A673 (cell line): ENCODE data around the gene LINC00237. TPM values are rescaled to one million over a fixed set of nuclear protein-coding genes. Genes with fewer than 3 reads are reported as not detected.

ENCODE experiments used
- BruUV-seq: library from RNA; stranded (reverse); fragments of 400-500 nt; replicated peaks from 2 replicates; lab custom pipeline; 2021; lab: Mats Ljungman, UMichigan
- CTCF ChIA-PET: fragments of 300-600 bp; sonication (Branson Sonifier 250); formaldehyde crosslinking; loops from one replicate; lab custom pipeline; 2022; ENCODE audit warnings: antibody characterized with exemption; lab: Charles Lee
- POLR2A ChIA-PET: fragments of 300-600 bp; sonication (Branson Sonifier 250); formaldehyde crosslinking; loops from one replicate; lab custom pipeline; 2022; ENCODE audit warnings: antibody characterized with exemption; ENCODE audit not compliant: low non-redundant PET; lab: Charles Lee
- DNase-seq: peaks from one replicate; pipeline ENCODE4 v3.0.0-alpha.2; 2015; ENCODE audit warnings: low spot score
- H3K27ac ChIP-seq: fragments of 200-600 bp; sonication (generic); 2 replicates; pipeline ENCODE4 v1.5.1; 2016; ENCODE audit warnings: mixed run types, low read depth, mild to moderate bottlenecking, mixed read lengths, antibody characterized with exemption, low read length; ENCODE audit not compliant: poor library complexity, severe bottlenecking
- H3K27me3 ChIP-seq: fragments of 200-600 bp; sonication (generic); replicated peaks from 2 replicates; pipeline ENCODE4 v1.6.1; 2017; ENCODE audit warnings: mixed run types, low read depth, mild to moderate bottlenecking, mixed read lengths, antibody characterized with exemption, low read length; ENCODE audit not compliant: insufficient read depth, poor library complexity
- H3K36me3 ChIP-seq: fragments of 200-600 bp; sonication (generic); 2 replicates; pipeline ENCODE4 v1.6.1; 2016; ENCODE audit warnings: mixed run types, mild to moderate bottlenecking, mixed read lengths, antibody characterized with exemption, low read length; ENCODE audit not compliant: insufficient read depth, poor library complexity, severe bottlenecking
- H3K4me1 ChIP-seq: fragments of 200-600 bp; sonication (generic); 2 replicates; pipeline ENCODE4 v1.6.1; 2017; ENCODE audit warnings: mixed run types, mild to moderate bottlenecking, mixed read lengths, antibody characterized with exemption, low read length; ENCODE audit not compliant: insufficient read depth, poor library complexity, severe bottlenecking
- H3K4me3 ChIP-seq: fragments of 200-600 bp; sonication (generic); 2 replicates; pipeline ENCODE4 v1.5.1; 2016; ENCODE audit warnings: low read depth, mixed run types, mild to moderate bottlenecking, mixed read lengths, low read length; ENCODE audit not compliant: poor library complexity, severe bottlenecking
- H3K9me3 ChIP-seq: fragments of 200-600 bp; sonication (generic); 2 replicates; pipeline ENCODE4 v1.6.1; 2016; ENCODE audit warnings: mixed run types, low read depth, mild to moderate bottlenecking, mixed read lengths, antibody characterized with exemption, low read length; ENCODE audit not compliant: poor library complexity, severe bottlenecking
- EZH2 ChIP-seq: fragments of 200-600 bp; sonication (generic); IDR thresholded peaks from 2 replicates; pipeline ENCODE4 v1.6.1; 2017; ENCODE audit warnings: borderline replicate concordance, low read depth, mild to moderate bottlenecking, mixed read lengths, antibody characterized with exemption, low read length; ENCODE audit not compliant: poor library complexity, severe bottlenecking
- intact Hi-C: fragments of 100-400 bp; cut with micrococcal nuclease; formaldehyde crosslinking; loops from one replicate; pipeline ENCODE4 v1.10.0; 2022; ENCODE audit not compliant: unreplicated experiment
- total RNA-seq: library from RNA; stranded (reverse); gene quantifications from 2 replicates; pipeline ENCODE4 v1.2.3, GENCODE V29; 2021
- TF ChIP-seq, protein P1 (sequence below): fragments of 300-800, 200-600 bp; sonication (generic); conservative IDR thresholded peaks from 2 replicates; pipeline ENCODE4 v1.5.1; 2017; ENCODE audit warnings: low read depth, mild to moderate bottlenecking, antibody characterized with exemption, low read length, moderate library complexity, mixed read lengths

LINC00237 gene
- total RNA-seq, 1 experiment from 2014 or later: not detected

DNA sequence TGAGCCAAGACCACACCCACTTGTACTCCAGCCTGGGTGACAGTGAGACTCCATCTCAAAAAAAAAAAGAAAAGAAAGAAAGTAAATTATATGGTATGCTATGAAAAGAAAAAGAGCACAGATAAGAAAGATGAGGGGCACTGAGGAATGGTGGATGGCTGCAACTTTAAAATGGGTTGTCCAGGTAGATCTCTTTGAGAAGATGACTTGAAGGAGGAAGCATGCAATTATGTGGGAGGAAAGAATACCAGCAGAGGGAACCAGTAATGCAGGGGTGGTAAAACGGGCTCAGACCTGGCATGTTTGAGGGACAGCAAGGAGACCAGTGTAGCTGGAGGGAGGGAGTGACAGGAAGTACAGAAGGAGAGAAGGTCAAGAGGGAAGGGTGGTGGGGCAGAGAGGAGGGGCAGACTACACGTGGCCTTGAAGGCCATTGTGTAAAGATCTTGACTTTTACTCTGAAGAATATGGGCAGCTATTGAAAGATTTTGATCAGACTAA, 22.3 kb downstream of the LINC00237 start:
- no peaks in the 10 kb centered on the region for H3K9me3 ChIP-seq
- no peak for DNase-seq
- CTCF ChIA-PET: no interaction called here
- no TSS peak for BruUV-seq
- POLR2A ChIA-PET: no interaction called here
- H3K4me1 ChIP-seq: no peaks in the 10 kb centered on the region
- no peak overlapping the region for H3K27ac ChIP-seq
- peaks cover 47% of the 10 kb centered on the region for H3K27me3 ChIP-seq
- TF ChIP-seq, protein P1, sequence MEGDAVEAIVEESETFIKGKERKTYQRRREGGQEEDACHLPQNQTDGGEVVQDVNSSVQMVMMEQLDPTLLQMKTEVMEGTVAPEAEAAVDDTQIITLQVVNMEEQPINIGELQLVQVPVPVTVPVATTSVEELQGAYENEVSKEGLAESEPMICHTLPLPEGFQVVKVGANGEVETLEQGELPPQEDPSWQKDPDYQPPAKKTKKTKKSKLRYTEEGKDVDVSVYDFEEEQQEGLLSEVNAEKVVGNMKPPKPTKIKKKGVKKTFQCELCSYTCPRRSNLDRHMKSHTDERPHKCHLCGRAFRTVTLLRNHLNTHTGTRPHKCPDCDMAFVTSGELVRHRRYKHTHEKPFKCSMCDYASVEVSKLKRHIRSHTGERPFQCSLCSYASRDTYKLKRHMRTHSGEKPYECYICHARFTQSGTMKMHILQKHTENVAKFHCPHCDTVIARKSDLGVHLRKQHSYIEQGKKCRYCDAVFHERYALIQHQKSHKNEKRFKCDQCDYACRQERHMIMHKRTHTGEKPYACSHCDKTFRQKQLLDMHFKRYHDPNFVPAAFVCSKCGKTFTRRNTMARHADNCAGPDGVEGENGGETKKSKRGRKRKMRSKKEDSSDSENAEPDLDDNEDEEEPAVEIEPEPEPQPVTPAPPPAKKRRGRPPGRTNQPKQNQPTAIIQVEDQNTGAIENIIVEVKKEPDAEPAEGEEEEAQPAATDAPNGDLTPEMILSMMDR: no peak
- TF ChIP-seq EZH2: no peak
- intact Hi-C loops: no loop called here
- no peaks in the 10 kb centered on the region for H3K36me3 ChIP-seq
- H3K4me3 ChIP-seq: no peak overlapping the region

DNA sequence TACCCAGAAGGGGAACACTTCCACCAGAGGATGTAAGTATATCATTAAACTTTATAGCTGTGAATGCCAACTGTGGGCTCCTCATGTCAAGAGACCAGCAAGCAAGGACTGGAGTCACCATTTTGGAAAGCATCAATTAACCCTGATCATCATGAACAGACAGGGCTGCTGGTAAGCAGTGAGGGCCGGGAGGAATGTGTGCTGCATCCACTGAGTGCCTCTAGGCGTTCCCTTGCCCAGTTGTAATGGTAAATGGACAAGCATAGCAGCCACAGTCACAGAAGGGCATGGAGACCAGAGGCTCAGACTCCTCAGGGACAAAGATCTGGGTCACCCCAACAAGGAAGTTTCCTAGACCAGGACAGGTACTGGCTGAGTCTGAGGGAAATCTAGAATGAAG, 23.6 kb downstream of the LINC00237 start:
- Histone ChIP-seq H3K27me3 (peaks cover 36% of the 10 kb centered on the region), H3K36me3 (no peaks in the 10 kb centered on the region), H3K4me1 (no peaks in the 10 kb centered on the region), H3K27ac (no peak overlapping the region), H3K9me3 (no peaks in the 10 kb centered on the region), H3K4me3 (no peak overlapping the region)
- TF ChIP-seq EZH2: no peak
- TF ChIP-seq, protein P1: no peak
- CTCF ChIA-PET: interaction anchor here (0.5 kb wide), 1 partner anchor 952 kb away, joined by 3 read pairs; no protein-coding TSS in a partner anchor
- intact Hi-C loops: no loop called here
- POLR2A ChIA-PET: no interaction called here
- DNase-seq: no peak
- no TSS peak for BruUV-seq

DNA sequence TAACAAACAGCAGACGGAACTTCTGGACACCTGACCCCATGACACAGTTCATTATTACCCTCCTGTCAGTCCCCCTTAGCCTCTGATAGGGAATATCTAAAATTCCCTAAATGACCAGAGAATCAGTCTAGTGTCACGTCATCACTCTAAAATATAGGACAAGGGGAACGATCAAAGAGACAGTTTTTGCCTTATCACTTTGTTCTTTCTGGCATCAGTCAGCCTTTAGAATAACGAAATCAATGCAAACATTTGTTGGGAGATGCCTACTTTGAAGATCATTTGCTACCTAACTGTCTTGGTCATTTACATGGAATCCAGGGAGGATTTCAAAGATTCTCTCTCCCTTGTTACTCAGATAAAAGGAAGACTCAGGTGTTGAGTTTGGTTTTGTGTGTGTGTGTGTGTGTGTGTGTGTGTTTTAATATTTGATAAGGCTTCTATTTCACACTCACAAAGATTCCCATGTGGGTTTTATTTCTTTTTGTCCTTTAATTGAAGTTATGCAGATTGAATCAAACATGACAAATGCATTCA, 28.3 kb downstream of the LINC00237 start:
- Histone ChIP-seq H3K4me3 (no peak overlapping the region), H3K36me3 (no peaks in the 10 kb centered on the region), H3K9me3 (no peaks in the 10 kb centered on the region), H3K27me3 (peaks cover 35% of the 10 kb centered on the region), H3K4me1 (no peaks in the 10 kb centered on the region), H3K27ac (no peak overlapping the region)
- intact Hi-C loops: no loop called here
- no TSS peak for BruUV-seq
- no peak for DNase-seq
- POLR2A ChIA-PET: no interaction called here
- CTCF ChIA-PET: no interaction called here
- TF ChIP-seq, protein P1: no peak
